Adrenal gland (tissue), 12 donors: ENCODE data around the gene FOXP4. TPM values are rescaled to one million over a fixed set of nuclear protein-coding genes. Genes with fewer than 3 reads are reported as not detected.

Source experiments
- DNase-seq, 7 donors: peaks; one replicate each; pipeline ENCODE4 v3.0.0-alpha.2; 2019 to 2020
- H3K27ac ChIP-seq, 5 donors: fragments of 200-600 bp; sonication (generic) in 4 of 5; 1 replicate in 3 of 5; 2 replicates in 2 of 5; pipeline versions ENCODE4 v1.5.1 to v1.8.0; 2016 to 2020; ENCODE audit warnings: mild to moderate bottlenecking in 1 of 5
- H3K27me3 ChIP-seq: fragments of 200-600 bp; 2 replicates; pipeline ENCODE4 v1.8.0; 2021
- H3K36me3 ChIP-seq, 2 donors: fragments of 200-600 bp; replicated peaks in 1 of 2; 1 replicate in 1 of 2; 2 replicates in 1 of 2; pipeline versions ENCODE4 v1.5.1 to v1.8.0; 2018 to 2022
- H3K4me1 ChIP-seq, 2 donors: fragments of 200-600 bp; replicated peaks in 1 of 2; 1 replicate in 1 of 2; 2 replicates in 1 of 2; pipeline versions ENCODE4 v1.5.1 to v1.8.0; 2018 to 2021
- H3K4me3 ChIP-seq, 4 donors: fragments of 200-600 bp; sonication (generic) in 3 of 4; one replicate each; pipeline ENCODE4 v1.5.1; 2016 to 2018
- H3K9me3 ChIP-seq, 3 donors: fragments of 200-600 bp; sonication (generic) in 1 of 3; replicated peaks in 1 of 3; 1 replicate in 2 of 3; 2 replicates in 1 of 3; pipeline versions ENCODE4 v1.5.1 to v1.8.0; 2016 to 2021
- CTCF ChIP-seq, 6 experiments: fragments of 450-650 bp in 4 of 6; fragments of 200-600 bp in 2 of 6; sonication (generic) in 1 of 6; IDR thresholded peaks; 1 replicate in 5 of 6; 2 replicates in 1 of 6; pipeline versions ENCODE4 v1.5.1 to v1.8.0; 2016 to 2021; ENCODE audit warnings: antibody characterized with exemption in 6 of 6, mild to moderate bottlenecking in 2 of 6, moderate library complexity in 1 of 6
- POLR2A ChIP-seq, 2 donors: fragments of 450-650 bp; IDR thresholded peaks; one replicate each; pipeline ENCODE4 v1.6.1; 2017; ENCODE audit warnings: antibody characterized with exemption in 2 of 2, mild to moderate bottlenecking in 2 of 2, moderate library complexity in 1 of 2
- whole genome bisulfite sequencing, 4 donors: extraction: QIAGEN DNeasy Blood & Tissue Kit in 2 of 4; methylation state at CpG; one replicate each; pipeline versions ENCODE4 v1.1.5 to v1.1.7; 2013 to 2017; 5-methylcytosine and 5-hydroxymethylcytosine counted together
- intact Hi-C, 2 donors: fragments of 100-400 bp; cut with DNase I; formaldehyde crosslinking; loops; one replicate each; pipeline versions ENCODE4 v1.14.1 to v1.15.0; 2022 to 2023
- microRNA-seq, 3 donors: library from miRNA; unstranded; fragments of <30 nt; microRNA quantifications; one replicate each; pipeline ENCODE4, GENCODE V29; 2017 to 2020
- polyA plus RNA-seq, 3 donors: library from polyadenylated mRNA; stranded (reverse); fragments of 200-250 nt in 2 of 3; fragments of 350-450 nt in 1 of 3; fragmentation: Illumina TruSeq in 1 of 3; extraction: RNeasy Lipid Tissue Mini Kit (QIAGEN cat#74804) in 1 of 3; gene quantifications; one replicate each; pipeline ENCODE4 v1.2.3, GENCODE V29; 2013 to 2014
- small RNA-seq, 2 donors: library from RNA; depleted of rRNA; stranded (forward); fragments of <200 nt; gene quantifications; one replicate each; pipeline ENCODE3, GENCODE V24; 2016
- total RNA-seq, 9 donors: library from RNA; depleted of rRNA in 4 of 9; stranded (reverse); fragments of >200 nt in 4 of 9; fragments of 120-200 nt in 1 of 9; fragmentation: NEBNext Ultra II Directional in 1 of 9; extraction: Animal tissue kit (Norgen Biotek cat#: 25700) in 1 of 9; gene quantifications; one replicate each; pipeline versions ENCODE4 v1.1.0 to v1.2.4, GENCODE V29; 2013 to 2023
- donor health status: healthy with polysubstance abuse.
- donor health status: Bipolar disorder and iron deficiency.
- donor health status: DM: yes; HTN: yes; CAD: no.
- donor health status: DM: no; HTN: no; CAD: no.
- donor health status: DM: no; HTN: no; CAD: no.
- donor health status: DM: yes; HTN: yes; CAD: no.

Gene FOXP4
- total and polyA plus RNA-seq, 12 donors, result 1.6 to 18.2 (median 11.3) TPM

GRCh38 chr6:41648921-41649320, 102.7 kb downstream of the FOXP4 start:
- no peaks in the 10 kb centered on the region for H3K4me1 ChIP-seq
- intact Hi-C loops, result no loop called here
- no peak overlapping the region for H3K4me3 ChIP-seq
- H3K27me3 ChIP-seq, result no peaks in the 10 kb centered on the region
- DNase-seq, result no peak
- TF ChIP-seq CTCF (IDR thresholded peaks at IDR 0.05), result no peak
- no peak for TF ChIP-seq POLR2A (IDR thresholded peaks at IDR 0.05)
- H3K36me3 ChIP-seq, result peaks cover 0 to 3% of the 10 kb centered on the region in 2 donors
- no peak overlapping the region for H3K27ac ChIP-seq
- 60 to 68% (median 65%) methylated on average over 3 to 5 of the region's 5 CpGs for WGBS, 4 donors
- no peaks in the 10 kb centered on the region for H3K9me3 ChIP-seq

GRCh38 chr6:41649596-41649995, 103.4 kb downstream of the FOXP4 start:
- no peak overlapping the region for H3K27ac ChIP-seq
- H3K4me3 ChIP-seq, result no peak overlapping the region
- H3K4me1 ChIP-seq, result no peaks in the 10 kb centered on the region
- intact Hi-C loops, result no loop called here
- H3K27me3 ChIP-seq, result no peaks in the 10 kb centered on the region
- WGBS, 4 donors, result 69 to 100% (median 84%) methylated on average over 1 to 10 of the region's 10 CpGs
- TF ChIP-seq POLR2A (IDR thresholded peaks at IDR 0.05), result no peak
- no peak for TF ChIP-seq CTCF (IDR thresholded peaks at IDR 0.05)
- no peak for DNase-seq
- H3K9me3 ChIP-seq, result no peaks in the 10 kb centered on the region
- H3K36me3 ChIP-seq, result peaks cover 0 to 3% of the 10 kb centered on the region in 2 donors

- DNase-seq, result no peak
- TF ChIP-seq CTCF (IDR thresholded peaks at IDR 0.05) (no peak), POLR2A (IDR thresholded peaks at IDR 0.05) (no peak)
- WGBS, 4 donors, result 83 to 98% (median 94%) methylated on average over 2 of the region's 2 CpGs
- H3K36me3 ChIP-seq, result peaks cover 0 to 3% of the 10 kb centered on the region in 2 donors
- no peaks in the 10 kb centered on the region for H3K4me1 ChIP-seq
- H3K27me3 ChIP-seq, result no peaks in the 10 kb centered on the region
- H3K9me3 ChIP-seq, result no peaks in the 10 kb centered on the region
- H3K27ac ChIP-seq, result no peak overlapping the region
- intact Hi-C loops, result no loop called here
- no peak overlapping the region for H3K4me3 ChIP-seq
Observed at GRCh38 chr6:41650120-41650519, 103.9 kb downstream of the FOXP4 start.

- H3K4me1 ChIP-seq, result no peaks in the 10 kb centered on the region
- no peak overlapping the region for H3K27ac ChIP-seq
- WGBS, 4 donors, result 79 to 83% (median 81%) methylated on average over 10 to 11 of the region's 11 CpGs
- no peak for TF ChIP-seq POLR2A (IDR thresholded peaks at IDR 0.05)
- no peak for TF ChIP-seq CTCF (IDR thresholded peaks at IDR 0.05)
- intact Hi-C loops, result no loop called here
- peaks cover 0 to 3% of the 10 kb centered on the region in 2 donors for H3K36me3 ChIP-seq
- no peak for DNase-seq
- H3K9me3 ChIP-seq, result no peaks in the 10 kb centered on the region
- no peaks in the 10 kb centered on the region for H3K27me3 ChIP-seq
- no peak overlapping the region for H3K4me3 ChIP-seq
Observed at GRCh38 chr6:41651246-41651961, 105.2 kb downstream of the FOXP4 start.

Small RNA genes lying within 50 kb of the gene (microRNA-seq; reads per million reads assigned to microRNA genes)
- 0 to 0.45 (median 0) reads per million in 3 donors for gene MIR4641

Small RNA genes lying within 50 kb of the gene (small RNA-seq; reads per million reads assigned to genes)
- gene MIR4641, result 0 reads per million in 2 donors

Other genes starting within 250 kb of the FOXP4 start
- gene NCR2, start 210.8 kb upstream of the FOXP4 start, total RNA-seq, result not detected
- gene NCR2, start 210.8 kb upstream of the FOXP4 start, polyA plus RNA-seq, result not detected
- 10 to 100 TPM in 5 of 9 donors, 1 to 10 TPM in 4; 5.1 to 26.6 (median 11.3) TPM for gene MDFI, start 92.1 kb downstream of the FOXP4 start, total RNA-seq
- 10 to 100 TPM in 2 of 3 donors, under 1 TPM in 1; 0.44 to 12.8 (median 12.6) TPM for gene MDFI, start 92.1 kb downstream of the FOXP4 start, polyA plus RNA-seq
- gene TFEB, start 189.2 kb downstream of the FOXP4 start, total RNA-seq, result 10 to 100 TPM; 13.3 to 27.1 (median 20.3) TPM
- gene TFEB, start 189.2 kb downstream of the FOXP4 start, polyA plus RNA-seq, result 10 to 100 TPM in 2 of 3 donors, 1 to 10 TPM in 1; 2.1 to 47.2 (median 18.4) TPM
- gene PGC, start 201.0 kb downstream of the FOXP4 start, total RNA-seq, result 1 to 10 TPM in 1 of 9 donors, under 1 TPM in 1, not detected in 7; 0.57 to 1.2 TPM
- 1 to 10 TPM in 2 of 3 donors, not detected in 1; 1.1 to 1.6 TPM for gene PGC, start 201.0 kb downstream of the FOXP4 start, polyA plus RNA-seq
- gene FRS3, start 233.5 kb downstream of the FOXP4 start, total RNA-seq, result 10 to 100 TPM in 1 of 9 donors, 1 to 10 TPM in 7, under 1 TPM in 1; 0.30 to 12.1 (median 5.2) TPM
- 10 to 100 TPM in 2 of 3 donors, 1 to 10 TPM in 1; 2.1 to 21.2 (median 14.0) TPM for gene FRS3, start 233.5 kb downstream of the FOXP4 start, polyA plus RNA-seq
- 1 to 10 TPM in 6 of 9 donors, under 1 TPM in 2, not detected in 1; 0.28 to 7.1 (median 3.8) TPM for gene PRICKLE4, start 234.4 kb downstream of the FOXP4 start, total RNA-seq
- gene PRICKLE4, start 234.4 kb downstream of the FOXP4 start, polyA plus RNA-seq, result 1 to 10 TPM in 2 of 3 donors, not detected in 1; 3.6 to 5.3 TPM
- 100 to 1,000 TPM; 146 to 349 (median 225) TPM for gene TOMM6, start 241.3 kb downstream of the FOXP4 start, total RNA-seq
- gene TOMM6, start 241.3 kb downstream of the FOXP4 start, polyA plus RNA-seq, result 100 to 1,000 TPM; 272 to 507 (median 343) TPM